ENCODE measurements around the gene SNTG2. TPM values are rescaled to one million over a fixed set of nuclear protein-coding genes. Genes with fewer than 3 reads are reported as not detected.

The SNTG2 gene
- total RNA-seq, 1 donor from 2014 or later, result 23.2 TPM

GRCh38 chr2:943461-943797 lies 7.2 kb upstream of the SNTG2 start:
- H3K27me3 Mint-ChIP-seq (ENCODE audit: unreplicated experiment), result no peaks in the 10 kb centered on the region
- no peak overlapping the region for H3K4me3 Mint-ChIP-seq (ENCODE audit: unreplicated experiment)
- peaks cover 4% of the 10 kb centered on the region for H3K4me1 Mint-ChIP-seq (ENCODE audit: unreplicated experiment)
- H3K36me3 Mint-ChIP-seq (ENCODE audit: low read depth, unreplicated experiment), result no peaks in the 10 kb centered on the region
- TF ChIP-seq, protein P1, sequence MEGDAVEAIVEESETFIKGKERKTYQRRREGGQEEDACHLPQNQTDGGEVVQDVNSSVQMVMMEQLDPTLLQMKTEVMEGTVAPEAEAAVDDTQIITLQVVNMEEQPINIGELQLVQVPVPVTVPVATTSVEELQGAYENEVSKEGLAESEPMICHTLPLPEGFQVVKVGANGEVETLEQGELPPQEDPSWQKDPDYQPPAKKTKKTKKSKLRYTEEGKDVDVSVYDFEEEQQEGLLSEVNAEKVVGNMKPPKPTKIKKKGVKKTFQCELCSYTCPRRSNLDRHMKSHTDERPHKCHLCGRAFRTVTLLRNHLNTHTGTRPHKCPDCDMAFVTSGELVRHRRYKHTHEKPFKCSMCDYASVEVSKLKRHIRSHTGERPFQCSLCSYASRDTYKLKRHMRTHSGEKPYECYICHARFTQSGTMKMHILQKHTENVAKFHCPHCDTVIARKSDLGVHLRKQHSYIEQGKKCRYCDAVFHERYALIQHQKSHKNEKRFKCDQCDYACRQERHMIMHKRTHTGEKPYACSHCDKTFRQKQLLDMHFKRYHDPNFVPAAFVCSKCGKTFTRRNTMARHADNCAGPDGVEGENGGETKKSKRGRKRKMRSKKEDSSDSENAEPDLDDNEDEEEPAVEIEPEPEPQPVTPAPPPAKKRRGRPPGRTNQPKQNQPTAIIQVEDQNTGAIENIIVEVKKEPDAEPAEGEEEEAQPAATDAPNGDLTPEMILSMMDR (IDR thresholded peaks at IDR 0.05; ENCODE audit: unreplicated experiment), result no peak
- no peak for DNase-seq (ENCODE audit: low spot score)
- H3K27ac Mint-ChIP-seq (ENCODE audit: unreplicated experiment), result no peak overlapping the region
- H3K9me3 Mint-ChIP-seq (ENCODE audit: unreplicated experiment), result no peaks in the 10 kb centered on the region

- Mint-ChIP-seq H3K4me3 (ENCODE audit: unreplicated experiment) (no peak overlapping the region), H3K36me3 (ENCODE audit: low read depth, unreplicated experiment) (no peaks in the 10 kb centered on the region), H3K27ac (ENCODE audit: unreplicated experiment) (no peak overlapping the region), H3K4me1 (ENCODE audit: unreplicated experiment) (no peaks in the 10 kb centered on the region), H3K9me3 (ENCODE audit: unreplicated experiment) (no peaks in the 10 kb centered on the region), H3K27me3 (ENCODE audit: unreplicated experiment) (no peaks in the 10 kb centered on the region)
- DNase-seq (ENCODE audit: low spot score), result no peak
- TF ChIP-seq, protein P1 (IDR thresholded peaks at IDR 0.05; ENCODE audit: unreplicated experiment), result no peak
Measured at GRCh38 chr2:943821-944220, 6.8 kb upstream of the SNTG2 start.

DNA sequence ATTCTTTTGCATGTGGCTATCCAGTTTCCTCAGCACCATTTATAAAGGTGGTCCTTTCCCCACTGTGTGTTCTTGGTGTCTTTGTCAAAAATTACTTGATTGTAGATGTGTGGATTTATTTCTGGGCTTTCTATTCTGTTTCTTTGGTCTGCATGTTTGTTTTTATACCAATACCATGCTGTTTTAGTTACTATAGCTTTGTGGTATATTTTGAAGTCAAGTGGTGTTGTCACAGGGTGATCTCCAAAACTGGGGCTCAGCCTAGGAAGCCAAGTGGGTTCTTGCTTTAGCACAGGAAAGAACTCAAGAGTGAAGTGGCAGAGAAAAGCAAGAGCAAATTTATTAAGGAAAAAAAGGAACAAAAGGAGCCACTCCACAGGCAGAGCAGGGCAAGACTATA lies 6.0 kb upstream of the SNTG2 start:
- Mint-ChIP-seq H3K4me1 (ENCODE audit: unreplicated experiment) (peaks cover 5% of the 10 kb centered on the region), H3K36me3 (ENCODE audit: low read depth, unreplicated experiment) (no peaks in the 10 kb centered on the region), H3K9me3 (ENCODE audit: unreplicated experiment) (no peaks in the 10 kb centered on the region), H3K4me3 (ENCODE audit: unreplicated experiment) (no peak overlapping the region), H3K27me3 (ENCODE audit: unreplicated experiment) (peaks cover 2% of the 10 kb centered on the region), H3K27ac (ENCODE audit: unreplicated experiment) (no peak overlapping the region)
- TF ChIP-seq, protein P1 (IDR thresholded peaks at IDR 0.05; ENCODE audit: unreplicated experiment), result no peak
- no peak for DNase-seq (ENCODE audit: low spot score)

DNA sequence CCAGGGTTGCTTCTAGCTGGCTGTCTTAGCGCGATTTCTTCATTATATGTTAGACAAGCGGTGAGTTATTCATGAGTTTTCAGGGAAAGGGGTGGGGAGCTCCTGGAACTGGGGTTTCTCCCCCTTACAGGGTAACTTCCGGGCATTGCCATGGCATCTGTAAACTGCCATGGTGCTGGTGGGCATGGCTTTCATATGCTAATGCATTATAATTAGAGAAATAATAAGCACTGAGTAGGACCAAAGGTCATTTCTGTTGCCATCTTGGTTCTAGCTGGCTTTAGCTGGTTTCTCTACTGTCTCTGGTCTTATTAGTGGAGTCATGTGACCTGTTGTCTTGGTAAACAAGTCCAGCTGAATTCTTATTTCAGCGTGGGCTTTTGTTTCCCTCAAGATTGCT lies 5.5 kb upstream of the SNTG2 start:
- Mint-ChIP-seq H3K36me3 (ENCODE audit: low read depth, unreplicated experiment) (no peaks in the 10 kb centered on the region), H3K27me3 (ENCODE audit: unreplicated experiment) (peaks cover 2% of the 10 kb centered on the region), H3K4me1 (ENCODE audit: unreplicated experiment) (peaks cover 6% of the 10 kb centered on the region)

GRCh38 chr2:946073-946948 lies 4.3 kb upstream of the SNTG2 start:
- H3K9me3 Mint-ChIP-seq (ENCODE audit: unreplicated experiment), result no peaks in the 10 kb centered on the region
- TF ChIP-seq, protein P1 (IDR thresholded peaks at IDR 0.05; ENCODE audit: unreplicated experiment), result no peak
- H3K36me3 Mint-ChIP-seq (ENCODE audit: low read depth, unreplicated experiment), result no peaks in the 10 kb centered on the region
- peaks cover 2% of the 10 kb centered on the region for H3K27me3 Mint-ChIP-seq (ENCODE audit: unreplicated experiment)
- no peak for DNase-seq (ENCODE audit: low spot score)
- H3K4me3 Mint-ChIP-seq (ENCODE audit: unreplicated experiment), result no peak overlapping the region
- no peak overlapping the region for H3K27ac Mint-ChIP-seq (ENCODE audit: unreplicated experiment)
- H3K4me1 Mint-ChIP-seq (ENCODE audit: unreplicated experiment), result peaks cover 6% of the 10 kb centered on the region

More for the DNA sequence above, 5.5 kb upstream of the SNTG2 start:
- TF ChIP-seq, protein P1 (IDR thresholded peaks at IDR 0.05; ENCODE audit: unreplicated experiment), result no peak
- Mint-ChIP-seq H3K4me3 (ENCODE audit: unreplicated experiment) (no peak overlapping the region), H3K9me3 (ENCODE audit: unreplicated experiment) (no peaks in the 10 kb centered on the region), H3K27ac (ENCODE audit: unreplicated experiment) (no peak overlapping the region)
- DNase-seq (ENCODE audit: low spot score), result no peak

Data from endothelial cell (in vitro differentiated cells).